ENCODE results near the gene SLC5A8.

SLC5A8 gene

DNA sequence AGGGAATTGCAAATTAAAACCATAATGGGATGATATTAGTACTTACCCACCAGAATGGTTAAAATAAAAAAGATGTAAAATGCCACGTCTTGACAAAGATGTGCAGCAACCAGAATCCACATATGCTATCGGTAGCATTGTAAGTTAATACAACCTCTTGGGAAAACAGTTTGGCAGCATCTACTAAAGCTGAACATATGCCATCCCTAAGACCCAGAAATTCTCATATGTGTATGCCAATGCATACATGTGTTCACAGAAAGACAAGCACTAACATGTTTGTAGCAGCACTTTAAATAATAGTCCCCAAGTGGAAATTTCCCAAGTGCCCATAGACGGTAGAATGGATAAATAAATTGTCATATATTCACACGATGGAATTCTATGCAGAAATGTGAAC lies 28.3 kb upstream of the SLC5A8 start:
- TF ChIP-seq CTCF (conservative IDR thresholded peaks at IDR 0.05) (no peak), ZFX (IDR thresholded peaks at IDR 0.05) (no peak)
- no peak overlapping the region for H3K27ac ChIP-seq

GRCh38 chr12:101235686-101236085 lies 25.6 kb upstream of the SLC5A8 start:
- no peak overlapping the region for H3K27ac ChIP-seq

GRCh38 chr12:101231636-101232035 lies 21.6 kb upstream of the SLC5A8 start:
- H3K27ac ChIP-seq, result no peak overlapping the region
- no peak for TF ChIP-seq CTCF (conservative IDR thresholded peaks at IDR 0.05)
- no peak for TF ChIP-seq ZFX (IDR thresholded peaks at IDR 0.05)

More at GRCh38 chr12:101235686-101236085, 25.6 kb upstream of the SLC5A8 start:
- TF ChIP-seq CTCF (conservative IDR thresholded peaks at IDR 0.05), result no peak

- H3K27ac ChIP-seq, result no peak overlapping the region
- no peak for TF ChIP-seq ZFX (IDR thresholded peaks at IDR 0.05)
- TF ChIP-seq CTCF (conservative IDR thresholded peaks at IDR 0.05), result no peak
Measured at GRCh38 chr12:101230547-101230946, 20.5 kb upstream of the SLC5A8 start.

- no peak overlapping the region for H3K27ac ChIP-seq
- no peak for TF ChIP-seq CTCF (conservative IDR thresholded peaks at IDR 0.05)
- no peak for TF ChIP-seq ZFX (IDR thresholded peaks at IDR 0.05)
Measured at GRCh38 chr12:101229841-101230241, 19.8 kb upstream of the SLC5A8 start.

DNA sequence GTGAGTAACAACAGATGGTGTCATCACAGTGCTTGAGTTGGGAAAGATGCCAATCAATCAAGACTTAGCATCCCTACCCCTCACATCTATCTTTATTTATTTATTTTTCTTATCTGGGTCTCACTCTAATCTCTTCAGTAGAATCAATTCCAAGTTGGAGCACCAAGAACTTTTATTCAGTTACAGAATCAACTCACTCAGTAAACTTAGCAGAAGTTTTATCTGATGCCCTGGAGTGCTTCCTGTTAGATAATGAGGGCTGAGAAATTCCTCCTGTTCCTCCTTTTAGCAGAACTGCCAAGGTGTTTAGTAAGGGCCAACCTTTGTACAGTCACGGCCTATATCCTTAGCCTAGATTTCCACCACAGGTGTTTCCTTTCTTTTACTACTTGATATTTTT lies 11.3 kb upstream of the SLC5A8 start:
- H3K27ac ChIP-seq, result no peak overlapping the region
- TF ChIP-seq ZFX (IDR thresholded peaks at IDR 0.05) (no peak), CTCF (conservative IDR thresholded peaks at IDR 0.05) (no peak)

DNA sequence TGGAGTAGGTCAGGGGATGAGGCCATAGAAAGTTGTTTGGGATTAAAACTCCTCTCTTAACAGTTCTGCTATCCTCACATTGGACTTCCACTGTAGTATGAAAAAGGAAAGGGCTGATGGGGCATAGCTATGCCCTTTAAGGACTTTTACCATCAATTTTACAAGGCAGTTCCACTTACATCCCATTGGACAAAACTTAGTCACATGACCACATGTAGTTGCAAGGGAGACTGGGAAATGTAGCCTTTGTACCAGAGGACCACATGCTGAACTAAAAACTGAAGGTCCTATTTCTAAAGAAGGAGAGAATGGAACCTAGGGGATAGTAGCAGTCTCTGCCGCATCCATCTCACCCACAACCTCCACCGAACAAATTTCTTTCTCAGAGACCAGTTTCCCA lies 6.8 kb upstream of the SLC5A8 start:
- TF ChIP-seq ZFX (IDR thresholded peaks at IDR 0.05), result no peak
- no peak overlapping the region for H3K27ac ChIP-seq

DNA sequence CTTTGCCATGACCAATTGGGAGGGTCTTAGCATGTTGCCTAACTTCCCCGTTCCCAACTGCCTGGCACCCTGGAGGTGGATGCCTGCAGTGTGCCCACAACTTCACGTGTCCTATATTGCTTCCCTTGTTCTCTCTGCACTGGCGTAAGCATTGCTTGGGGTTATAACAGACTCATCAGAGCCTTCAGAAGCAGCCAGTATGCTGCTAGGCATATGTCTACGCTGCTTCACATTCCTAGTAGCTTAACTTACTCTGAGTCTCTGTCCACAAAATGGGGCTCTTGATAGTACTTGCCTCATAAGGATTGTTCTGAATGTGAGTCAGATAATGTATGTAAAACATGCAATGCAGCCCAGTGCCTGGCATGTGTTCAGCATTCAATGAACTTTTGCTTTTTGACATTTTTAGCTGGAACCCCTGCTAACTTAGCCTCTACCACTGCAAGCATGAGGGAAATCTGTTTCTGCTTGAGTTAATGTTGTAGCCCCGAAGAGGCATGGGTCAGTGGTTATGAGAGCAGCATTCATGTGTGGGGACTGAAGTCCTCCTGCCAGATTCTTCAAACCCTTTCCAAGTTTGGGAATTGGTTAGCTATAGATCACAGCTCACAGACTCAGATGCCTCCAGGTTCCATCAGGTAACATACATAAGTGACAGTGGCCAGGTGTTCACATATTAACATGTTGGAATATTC lies 2.8 kb downstream of the SLC5A8 start:
- TF ChIP-seq ZFX (IDR thresholded peaks at IDR 0.05) (no peak), CTCF (conservative IDR thresholded peaks at IDR 0.05) (no peak)
- no peak overlapping the region for H3K27ac ChIP-seq
